Astrocyte (in vitro differentiated cells and primary cell): ENCODE data around the gene SPTAN1. TPM values are rescaled to one million over a fixed set of nuclear protein-coding genes. Genes with fewer than 3 reads are reported as not detected.

Experiments
- DNase-seq: peaks from one replicate; pipeline ENCODE4 v3.0.0-alpha.2; 2010; ENCODE audit warnings: low read depth
- FAIRE-seq: peaks from 2 replicates; lab custom pipeline; 2011; peaks lifted over from hg19 to GRCh38; lab: Jason Lieb, UNC
- H2AFZ ChIP-seq: 2 replicates; pipeline ENCODE4 v1.6.0; 2012; ENCODE audit warnings: low read depth, low read length, inconsistent platforms
- H3K27ac ChIP-seq: 2 replicates; pipeline ENCODE4 v1.5.1; 2011; ENCODE audit warnings: low read depth, low read length, inconsistent platforms
- H3K27me3 ChIP-seq: 2 replicates; pipeline ENCODE4 v1.6.0; 2011; ENCODE audit warnings: low read length, inconsistent platforms; ENCODE audit not compliant: insufficient read depth
- H3K36me3 ChIP-seq: 2 replicates; pipeline ENCODE4 v1.5.1; 2011; ENCODE audit warnings: low read length, inconsistent platforms; ENCODE audit not compliant: insufficient read depth
- H3K4me1 ChIP-seq: 2 replicates; pipeline ENCODE4 v1.5.1; 2011; ENCODE audit warnings: low read length, inconsistent platforms; ENCODE audit not compliant: insufficient read depth
- H3K4me2 ChIP-seq: 2 replicates; pipeline ENCODE4 v1.6.0; 2012; ENCODE audit warnings: low read length, inconsistent platforms
- H3K4me3 ChIP-seq: 2 replicates; pipeline ENCODE4 v1.5.1; 2011; ENCODE audit warnings: low read depth, mild to moderate bottlenecking, low read length, inconsistent platforms; ENCODE audit not compliant: insufficient read depth
- H3K79me2 ChIP-seq: 2 replicates; pipeline ENCODE4 v1.6.0; 2012; ENCODE audit warnings: mild to moderate bottlenecking, low read length, inconsistent platforms; ENCODE audit not compliant: insufficient read depth
- H3K9ac ChIP-seq: 2 replicates; pipeline ENCODE4 v1.6.0; 2012; ENCODE audit warnings: mild to moderate bottlenecking, low read length, inconsistent platforms
- H3K9me3 ChIP-seq: 2 replicates; pipeline ENCODE4 v1.5.1; 2012; ENCODE audit warnings: low read depth, mild to moderate bottlenecking, low read length, inconsistent platforms; ENCODE audit not compliant: insufficient read depth
- H4K20me1 ChIP-seq: 2 replicates; pipeline ENCODE4 v1.6.0; 2012; ENCODE audit warnings: low read length, inconsistent platforms; ENCODE audit not compliant: insufficient read depth
- H3K27ac Mint-ChIP-seq: one replicate; pipeline ENCODE4 v1.8.0; 2021; ENCODE audit warnings: mild to moderate bottlenecking, mixed read lengths; ENCODE audit not compliant: unreplicated experiment
- H3K27me3 Mint-ChIP-seq: one replicate; pipeline ENCODE4 v1.8.0; 2021; ENCODE audit warnings: low read depth, mixed read lengths; ENCODE audit not compliant: unreplicated experiment
- H3K36me3 Mint-ChIP-seq: one replicate; pipeline ENCODE4 v1.8.0; 2021; ENCODE audit warnings: low read depth, mixed read lengths; ENCODE audit not compliant: unreplicated experiment
- H3K4me1 Mint-ChIP-seq: one replicate; pipeline ENCODE4 v1.8.0; 2021; ENCODE audit warnings: low read depth, mixed read lengths; ENCODE audit not compliant: unreplicated experiment
- H3K4me3 Mint-ChIP-seq: one replicate; pipeline ENCODE4 v1.8.0; 2021; ENCODE audit warnings: mild to moderate bottlenecking, moderate library complexity, mixed read lengths; ENCODE audit not compliant: unreplicated experiment
- H3K9me3 Mint-ChIP-seq: one replicate; pipeline ENCODE4 v1.8.0; 2021; ENCODE audit warnings: mild to moderate bottlenecking, mixed read lengths; ENCODE audit not compliant: unreplicated experiment
- EZH2 ChIP-seq: IDR thresholded peaks from 2 replicates; pipeline ENCODE4 v1.6.1; 2012; ENCODE audit warnings: mild to moderate bottlenecking, low read length, inconsistent platforms; ENCODE audit not compliant: insufficient read depth
- total RNA-seq: library from RNA; stranded (reverse); gene quantifications from 2 replicates; pipeline ENCODE4 v1.2.1, GENCODE V29; 2021
- TF ChIP-seq, protein P1 (sequence below): IDR thresholded peaks from 2 replicates; pipeline ENCODE4 v1.5.1; 2011; ENCODE audit warnings: low read depth, mild to moderate bottlenecking, inconsistent platforms, low read length, moderate library complexity; ENCODE audit not compliant: insufficient read depth

Gene SPTAN1
- total RNA-seq, 1 donor from 2014 or later: 604 TPM

DNA sequence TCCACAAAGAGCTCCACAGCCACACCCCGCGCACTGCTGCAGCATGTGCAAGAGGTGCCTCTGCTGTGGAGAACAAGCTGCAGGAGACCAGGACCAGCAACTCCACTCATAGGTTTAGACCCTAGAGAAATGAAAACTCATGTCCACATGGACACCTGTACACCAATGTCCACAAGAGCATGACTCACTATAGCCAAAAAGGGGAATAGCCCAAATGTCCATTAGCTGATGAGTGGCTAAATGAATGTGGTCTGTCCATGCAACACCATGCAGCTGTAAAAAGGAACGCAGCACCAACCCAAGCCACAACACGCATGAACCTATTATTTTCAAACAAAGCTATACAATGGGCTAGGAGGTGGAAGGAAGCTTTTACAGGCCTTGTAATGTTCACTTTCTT is 86.2 kb downstream of the SPTAN1 start:
- H3K4me3 Mint-ChIP-seq: no peak overlapping the region
- Histone ChIP-seq H3K27ac (no peak overlapping the region), H4K20me1 (peaks cover 14% of the 10 kb centered on the region), H3K36me3 (peaks cover 4% of the 10 kb centered on the region), H3K27me3 (no peaks in the 10 kb centered on the region), H3K4me3 (no peak overlapping the region), H3K79me2 (no peaks in the 10 kb centered on the region), H3K9me3 (no peaks in the 10 kb centered on the region), H2AFZ (no peak overlapping the region), H3K4me1 (peaks cover 17% of the 10 kb centered on the region), H3K9ac (no peak overlapping the region), H3K4me2 (no peak overlapping the region)
- peaks cover 4% of the 10 kb centered on the region for H3K36me3 Mint-ChIP-seq
- no peak overlapping the region for H3K27ac Mint-ChIP-seq
- DNase-seq (no peak), FAIRE-seq (no peak)
- no peaks in the 10 kb centered on the region for H3K9me3 Mint-ChIP-seq
- TF ChIP-seq EZH2: no peak
- TF ChIP-seq, protein P1, sequence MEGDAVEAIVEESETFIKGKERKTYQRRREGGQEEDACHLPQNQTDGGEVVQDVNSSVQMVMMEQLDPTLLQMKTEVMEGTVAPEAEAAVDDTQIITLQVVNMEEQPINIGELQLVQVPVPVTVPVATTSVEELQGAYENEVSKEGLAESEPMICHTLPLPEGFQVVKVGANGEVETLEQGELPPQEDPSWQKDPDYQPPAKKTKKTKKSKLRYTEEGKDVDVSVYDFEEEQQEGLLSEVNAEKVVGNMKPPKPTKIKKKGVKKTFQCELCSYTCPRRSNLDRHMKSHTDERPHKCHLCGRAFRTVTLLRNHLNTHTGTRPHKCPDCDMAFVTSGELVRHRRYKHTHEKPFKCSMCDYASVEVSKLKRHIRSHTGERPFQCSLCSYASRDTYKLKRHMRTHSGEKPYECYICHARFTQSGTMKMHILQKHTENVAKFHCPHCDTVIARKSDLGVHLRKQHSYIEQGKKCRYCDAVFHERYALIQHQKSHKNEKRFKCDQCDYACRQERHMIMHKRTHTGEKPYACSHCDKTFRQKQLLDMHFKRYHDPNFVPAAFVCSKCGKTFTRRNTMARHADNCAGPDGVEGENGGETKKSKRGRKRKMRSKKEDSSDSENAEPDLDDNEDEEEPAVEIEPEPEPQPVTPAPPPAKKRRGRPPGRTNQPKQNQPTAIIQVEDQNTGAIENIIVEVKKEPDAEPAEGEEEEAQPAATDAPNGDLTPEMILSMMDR: no peak
- H3K4me1 Mint-ChIP-seq: peaks cover 2% of the 10 kb centered on the region
- H3K27me3 Mint-ChIP-seq: no peaks in the 10 kb centered on the region

DNA sequence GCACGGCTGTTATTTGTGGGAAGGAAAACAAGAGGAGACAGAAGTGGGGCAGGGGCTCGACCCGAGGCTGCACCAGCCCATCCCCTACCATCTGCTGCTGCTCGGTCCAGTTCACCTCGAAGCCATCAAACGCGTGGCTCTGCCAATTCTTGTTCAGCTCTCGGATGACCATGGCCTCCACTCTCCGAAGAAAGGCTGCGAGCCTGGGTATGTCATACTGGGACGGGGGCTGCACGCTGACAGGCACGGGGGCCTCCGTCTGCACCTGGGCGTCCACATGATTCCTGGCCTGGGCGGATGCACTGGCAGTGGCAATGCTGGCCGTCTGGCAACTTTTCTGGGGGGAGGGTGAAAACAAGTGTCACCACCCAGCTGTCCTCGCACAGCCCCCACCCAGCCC is 88.2 kb downstream of the SPTAN1 start:
- DNase-seq (no peak), FAIRE-seq (no peak)
- H3K27ac ChIP-seq: no peak overlapping the region
- Mint-ChIP-seq H3K4me1 (peaks cover 10% of the 10 kb centered on the region), H3K9me3 (no peaks in the 10 kb centered on the region), H3K36me3 (peaks cover 4% of the 10 kb centered on the region), H3K27me3 (no peaks in the 10 kb centered on the region), H3K27ac (no peak overlapping the region), H3K4me3 (no peak overlapping the region)
- TF ChIP-seq, protein P1: no peak
- no peaks in the 10 kb centered on the region for H3K9me3 ChIP-seq
- no peak overlapping the region for H3K4me2 ChIP-seq
- no peaks in the 10 kb centered on the region for H3K36me3 ChIP-seq
- no peak overlapping the region for H2AFZ ChIP-seq
- no peak overlapping the region for H3K4me3 ChIP-seq
- H3K27me3 ChIP-seq: no peaks in the 10 kb centered on the region
- no peaks in the 10 kb centered on the region for H4K20me1 ChIP-seq
- H3K9ac ChIP-seq: no peak overlapping the region
- peaks cover 7% of the 10 kb centered on the region for H3K4me1 ChIP-seq
- peaks cover 6% of the 10 kb centered on the region for H3K79me2 ChIP-seq

DNA sequence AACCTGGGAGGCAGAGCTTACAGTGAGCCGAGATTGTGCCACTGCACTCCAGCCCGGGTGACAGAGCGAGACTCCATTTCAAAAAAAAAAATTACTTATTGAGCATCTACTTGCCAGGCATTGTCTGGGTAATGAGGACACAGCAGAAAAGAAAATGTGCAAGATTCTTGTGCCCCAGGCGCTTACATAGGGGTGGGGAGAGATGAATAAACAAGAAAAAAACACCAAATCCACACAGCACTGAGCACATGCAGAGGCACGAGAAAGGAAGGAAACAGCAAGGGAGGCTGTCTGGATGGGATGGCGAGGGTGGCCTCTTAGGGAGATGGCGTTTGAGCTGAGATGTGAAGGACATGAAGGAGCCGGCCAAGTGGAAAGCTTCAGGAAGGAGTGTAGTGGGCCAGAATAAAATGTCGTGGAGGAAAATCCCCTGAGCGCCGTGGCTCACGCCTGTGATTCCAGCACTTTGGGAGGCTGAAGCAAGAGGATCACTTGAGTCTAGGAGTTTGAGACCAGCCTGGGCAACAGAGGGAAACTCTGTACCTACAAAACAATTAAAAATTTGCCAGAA is 90.4 kb downstream of the SPTAN1 start:
- H3K27ac Mint-ChIP-seq: no peak overlapping the region
- Histone ChIP-seq H3K79me2 (peaks cover 6% of the 10 kb centered on the region), H3K36me3 (no peaks in the 10 kb centered on the region), H3K27me3 (no peaks in the 10 kb centered on the region), H3K4me1 (no peaks in the 10 kb centered on the region), H3K4me2 (no peak overlapping the region), H3K27ac (no peak overlapping the region), H3K9me3 (no peaks in the 10 kb centered on the region), H3K4me3 (no peak overlapping the region), H3K9ac (no peak overlapping the region), H4K20me1 (no peaks in the 10 kb centered on the region), H2AFZ (no peak overlapping the region)
- no peaks in the 10 kb centered on the region for H3K9me3 Mint-ChIP-seq
- H3K27me3 Mint-ChIP-seq: no peaks in the 10 kb centered on the region
- no peak overlapping the region for H3K4me3 Mint-ChIP-seq
- FAIRE-seq (no peak), DNase-seq (no peak)
- H3K4me1 Mint-ChIP-seq: peaks cover 10% of the 10 kb centered on the region
- TF ChIP-seq, protein P1: no peak
- TF ChIP-seq EZH2: no peak
- peaks cover 4% of the 10 kb centered on the region for H3K36me3 Mint-ChIP-seq
